Kidney (tissue), 14 donors: ENCODE data around the gene RFPL1. TPM values are rescaled to one million over a fixed set of nuclear protein-coding genes. Genes with fewer than 3 reads are reported as not detected.

Experiments
- DNase-seq, 5 donors: peaks; one replicate each; pipeline ENCODE4 v3.0.0-alpha.2; 2013 to 2020
- FAIRE-seq: peaks from 2 replicates; lab custom pipeline; 2012; peaks lifted over from hg19 to GRCh38; lab: Jason Lieb, UNC
- H3K27ac ChIP-seq, 2 donors: one replicate each; pipeline ENCODE4 v1.7.0; 2013; ENCODE audit warnings: low read depth in 2 of 2, low read length in 2 of 2, inconsistent platforms in 1 of 2
- H3K27me3 ChIP-seq: one replicate; pipeline ENCODE4 v1.7.1; 2013; ENCODE audit warnings: low read length, inconsistent platforms; ENCODE audit not compliant: control insufficient read depth, insufficient read depth
- H3K36me3 ChIP-seq, 3 donors: one replicate each; pipeline versions ENCODE4 v1.7.0 to v1.7.1; 2013; ENCODE audit warnings: low read length in 3 of 3, control low read depth in 1 of 3, inconsistent platforms in 1 of 3; ENCODE audit not compliant: insufficient read depth in 3 of 3, control insufficient read depth in 2 of 3
- H3K4me1 ChIP-seq, 3 donors: one replicate each; pipeline versions ENCODE4 v1.7.0 to v1.7.1; 2013; ENCODE audit warnings: low read length in 3 of 3, inconsistent platforms in 1 of 3, low read depth in 1 of 3; ENCODE audit not compliant: control insufficient read depth in 2 of 3, insufficient read depth in 2 of 3
- H3K4me3 ChIP-seq, 3 donors: one replicate each; pipeline versions ENCODE4 v1.7.0 to v1.8.1; 2013; ENCODE audit warnings: low read length in 3 of 3, control low read depth in 1 of 3, inconsistent platforms in 1 of 3
- H3K9ac ChIP-seq, 3 donors: one replicate each; pipeline versions ENCODE4 v1.7.0 to v1.7.1; 2013; ENCODE audit warnings: low read length in 3 of 3, control low read depth in 1 of 3, inconsistent platforms in 1 of 3
- H3K9me3 ChIP-seq, 3 donors: one replicate each; pipeline versions ENCODE4 v1.7.0 to v1.7.1; 2013; ENCODE audit warnings: low read length in 3 of 3, control low read depth in 1 of 3, inconsistent platforms in 1 of 3; ENCODE audit not compliant: control insufficient read depth in 2 of 3, insufficient read depth in 1 of 3
- intact Hi-C: fragments of 100-400 bp; cut with DNase I; formaldehyde crosslinking; loops from one replicate; pipeline ENCODE4 v1.11.1; 2022
- polyA plus RNA-seq: library from polyadenylated mRNA; stranded (reverse); fragments of 350-450 nt; fragmentation: Illumina TruSeq; extraction: RNeasy Lipid Tissue Mini Kit (QIAGEN cat#74804); gene quantifications from one replicate; pipeline ENCODE4 v1.2.3, GENCODE V29; 2014; ENCODE audit warnings: low read depth, low replicate concordance; ENCODE audit not compliant: insufficient read depth
- total RNA-seq: library from RNA; stranded (reverse); fragmentation: NEBNext Ultra II Directional; extraction: Animal tissue kit (Norgen Biotek cat#: 25700); gene quantifications from one replicate; pipeline ENCODE4 v1.2.1, GENCODE V29; 2021
- TF ChIP-seq, protein P1 (sequence below): IDR thresholded peaks from 3 replicates; pipeline ENCODE4 v1.5.1; 2012; ENCODE audit warnings: mild to moderate bottlenecking, moderate library complexity, borderline replicate concordance; ENCODE audit not compliant: insufficient read depth; ENCODE audit errors: extremely low read depth
- donor health status: control.
- donor health status: control.
- donor health status: control.
- donor health status: control.
- donor health status: control.
- donor health status: DM: yes; HTN: yes; CAD: no.
- donor health status: Normal renal cell carcinoma (clear cell type).

RFPL1 gene
- total and polyA plus RNA-seq, 2 donors from 2014 or later = not detected

DNA sequence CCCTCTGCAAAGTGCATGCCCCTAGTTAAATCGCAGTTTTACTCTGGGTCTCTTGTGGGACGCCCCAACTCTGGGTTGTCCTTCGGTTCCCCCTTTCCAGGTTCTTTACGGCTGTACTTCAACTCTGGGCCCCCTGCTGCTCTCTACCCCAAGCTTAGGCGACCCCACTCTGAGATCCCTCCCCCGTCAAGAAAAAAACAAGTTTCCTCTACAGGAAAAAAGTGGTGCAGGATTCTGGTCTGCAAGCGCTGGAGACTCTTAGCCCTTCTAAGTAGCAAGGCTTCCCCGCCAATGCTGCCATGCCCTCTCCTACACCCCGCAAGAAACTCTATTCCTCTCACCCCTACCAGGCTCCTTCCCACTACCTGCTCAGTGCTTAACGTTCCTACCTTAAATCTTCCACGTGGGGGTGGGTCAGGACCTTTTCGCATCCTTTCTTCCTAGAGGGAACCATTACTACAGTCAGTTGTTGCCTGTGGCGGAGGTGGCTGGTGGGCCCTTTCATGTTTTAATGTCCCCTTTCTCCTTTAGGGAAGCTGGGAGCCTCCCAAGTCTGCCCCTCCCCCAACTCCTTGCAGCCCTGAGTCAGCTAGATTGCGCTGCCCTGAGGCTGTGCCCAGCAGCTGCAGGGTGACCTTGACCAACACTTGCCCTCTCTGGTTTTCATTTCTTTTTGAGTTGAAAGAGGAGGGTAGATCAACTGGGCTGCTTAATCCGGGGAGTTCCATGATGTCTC, 43.0 kb downstream of the RFPL1 start:
- Histone ChIP-seq H3K27me3 (peaks cover 4% of the 10 kb centered on the region), H3K36me3 (no peaks in the 10 kb centered on the region), H3K9me3 (no peaks in the 10 kb centered on the region), H3K4me1 (peaks cover 0 to 12% (median 0%) of the 10 kb centered on the region in 3 donors), H3K4me3 (no peak overlapping the region), H3K27ac (no peak overlapping the region), H3K9ac (no peak overlapping the region)
- DNase-seq (peak in 3 of 5 donors; percentile 36 to 51 (median 51)), FAIRE-seq (no peak)
- intact Hi-C loops = no loop called here
- TF ChIP-seq, protein P1, sequence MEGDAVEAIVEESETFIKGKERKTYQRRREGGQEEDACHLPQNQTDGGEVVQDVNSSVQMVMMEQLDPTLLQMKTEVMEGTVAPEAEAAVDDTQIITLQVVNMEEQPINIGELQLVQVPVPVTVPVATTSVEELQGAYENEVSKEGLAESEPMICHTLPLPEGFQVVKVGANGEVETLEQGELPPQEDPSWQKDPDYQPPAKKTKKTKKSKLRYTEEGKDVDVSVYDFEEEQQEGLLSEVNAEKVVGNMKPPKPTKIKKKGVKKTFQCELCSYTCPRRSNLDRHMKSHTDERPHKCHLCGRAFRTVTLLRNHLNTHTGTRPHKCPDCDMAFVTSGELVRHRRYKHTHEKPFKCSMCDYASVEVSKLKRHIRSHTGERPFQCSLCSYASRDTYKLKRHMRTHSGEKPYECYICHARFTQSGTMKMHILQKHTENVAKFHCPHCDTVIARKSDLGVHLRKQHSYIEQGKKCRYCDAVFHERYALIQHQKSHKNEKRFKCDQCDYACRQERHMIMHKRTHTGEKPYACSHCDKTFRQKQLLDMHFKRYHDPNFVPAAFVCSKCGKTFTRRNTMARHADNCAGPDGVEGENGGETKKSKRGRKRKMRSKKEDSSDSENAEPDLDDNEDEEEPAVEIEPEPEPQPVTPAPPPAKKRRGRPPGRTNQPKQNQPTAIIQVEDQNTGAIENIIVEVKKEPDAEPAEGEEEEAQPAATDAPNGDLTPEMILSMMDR = no peak

DNA sequence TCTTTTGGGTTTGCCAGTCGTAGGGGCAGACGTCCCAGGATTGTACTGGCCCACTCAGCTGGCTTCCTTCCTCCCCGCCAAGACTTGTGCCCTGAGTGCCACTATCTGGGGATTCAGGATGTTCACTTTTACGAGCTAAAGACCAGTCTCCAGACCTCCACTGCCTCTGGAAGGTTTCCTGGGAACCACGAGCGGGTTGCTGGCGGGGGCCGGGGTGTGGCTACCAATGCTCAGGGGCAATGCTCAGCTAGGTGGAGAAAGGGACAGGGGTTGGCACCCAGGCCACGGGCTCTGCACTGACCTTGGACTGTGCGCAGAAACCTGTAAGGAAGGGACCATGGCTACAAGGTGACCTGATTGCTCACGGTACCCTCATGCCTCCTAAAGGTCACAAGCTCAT, 43.9 kb downstream of the RFPL1 start:
- no peak overlapping the region for H3K27ac ChIP-seq

DNA sequence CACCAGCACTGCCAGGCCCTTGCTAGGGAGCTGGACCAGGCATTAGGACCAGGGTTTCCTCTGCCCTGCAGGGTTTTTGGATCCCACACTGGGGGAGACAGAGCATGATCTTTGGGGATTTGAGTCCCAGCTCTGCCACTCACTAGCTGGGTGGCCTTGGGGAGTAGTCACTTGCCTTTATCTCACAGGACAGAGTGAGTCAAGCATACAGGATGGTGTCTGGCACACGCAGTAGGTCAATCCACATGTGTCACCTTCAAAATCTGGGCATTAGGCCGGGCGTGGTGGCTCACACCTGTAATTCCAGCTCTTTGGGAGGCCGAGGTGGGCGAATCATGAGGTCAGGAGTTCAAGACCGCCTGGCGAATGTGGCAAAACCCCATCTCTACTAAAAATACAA, 44.3 kb downstream of the RFPL1 start:
- TF ChIP-seq, protein P1 = no peak
- no peak overlapping the region for H3K9ac ChIP-seq
- peaks cover 4% of the 10 kb centered on the region for H3K27me3 ChIP-seq
- no peaks in the 10 kb centered on the region for H3K36me3 ChIP-seq
- peaks cover 0 to 12% (median 0%) of the 10 kb centered on the region in 3 donors for H3K4me1 ChIP-seq
- no peak overlapping the region for H3K4me3 ChIP-seq
- no peak overlapping the region for H3K27ac ChIP-seq
- intact Hi-C loops = no loop called here
- no peaks in the 10 kb centered on the region for H3K9me3 ChIP-seq
- FAIRE-seq (no peak), DNase-seq (no peak)

More for the DNA sequence above, 43.9 kb downstream of the RFPL1 start:
- H3K4me3 ChIP-seq = no peak overlapping the region
- H3K9me3 ChIP-seq = no peaks in the 10 kb centered on the region
- intact Hi-C loops = no loop called here
- H3K9ac ChIP-seq = no peak overlapping the region
- H3K27me3 ChIP-seq = peaks cover 4% of the 10 kb centered on the region
- H3K36me3 ChIP-seq = no peaks in the 10 kb centered on the region
- TF ChIP-seq, protein P1 = no peak
- FAIRE-seq (no peak), DNase-seq (no peak)
- peaks cover 0 to 12% (median 0%) of the 10 kb centered on the region in 3 donors for H3K4me1 ChIP-seq

DNA sequence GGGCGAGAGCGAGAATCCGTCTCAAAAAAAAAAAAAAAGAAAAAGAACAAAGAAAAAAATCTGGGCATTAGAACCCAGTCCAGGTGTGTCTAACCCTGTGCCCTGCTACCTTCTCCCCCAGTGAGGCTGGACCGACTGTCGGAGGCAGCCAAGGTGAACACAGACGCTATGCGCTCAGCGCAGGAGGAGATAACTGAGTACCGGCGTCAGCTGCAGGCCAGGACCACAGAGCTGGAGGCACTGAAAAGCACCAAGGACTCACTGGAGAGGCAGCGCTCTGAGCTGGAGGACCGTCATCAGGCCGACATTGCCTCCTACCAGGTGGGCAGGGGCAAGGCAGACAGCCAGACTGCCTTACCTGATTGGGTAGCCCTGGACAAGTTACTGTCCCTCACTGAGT, 44.9 kb downstream of the RFPL1 start:
- intact Hi-C loops = no loop called here
- Histone ChIP-seq H3K27ac (no peak overlapping the region), H3K27me3 (peaks cover 4% of the 10 kb centered on the region), H3K36me3 (no peaks in the 10 kb centered on the region), H3K4me1 (peaks cover 0 to 12% (median 0%) of the 10 kb centered on the region in 3 donors), H3K4me3 (no peak overlapping the region), H3K9ac (no peak overlapping the region), H3K9me3 (no peaks in the 10 kb centered on the region)
- TF ChIP-seq, protein P1 = no peak
- FAIRE-seq (no peak), DNase-seq (no peak)
